ENCODE data around the gene EXOSC7.

EXOSC7 gene

DNA sequence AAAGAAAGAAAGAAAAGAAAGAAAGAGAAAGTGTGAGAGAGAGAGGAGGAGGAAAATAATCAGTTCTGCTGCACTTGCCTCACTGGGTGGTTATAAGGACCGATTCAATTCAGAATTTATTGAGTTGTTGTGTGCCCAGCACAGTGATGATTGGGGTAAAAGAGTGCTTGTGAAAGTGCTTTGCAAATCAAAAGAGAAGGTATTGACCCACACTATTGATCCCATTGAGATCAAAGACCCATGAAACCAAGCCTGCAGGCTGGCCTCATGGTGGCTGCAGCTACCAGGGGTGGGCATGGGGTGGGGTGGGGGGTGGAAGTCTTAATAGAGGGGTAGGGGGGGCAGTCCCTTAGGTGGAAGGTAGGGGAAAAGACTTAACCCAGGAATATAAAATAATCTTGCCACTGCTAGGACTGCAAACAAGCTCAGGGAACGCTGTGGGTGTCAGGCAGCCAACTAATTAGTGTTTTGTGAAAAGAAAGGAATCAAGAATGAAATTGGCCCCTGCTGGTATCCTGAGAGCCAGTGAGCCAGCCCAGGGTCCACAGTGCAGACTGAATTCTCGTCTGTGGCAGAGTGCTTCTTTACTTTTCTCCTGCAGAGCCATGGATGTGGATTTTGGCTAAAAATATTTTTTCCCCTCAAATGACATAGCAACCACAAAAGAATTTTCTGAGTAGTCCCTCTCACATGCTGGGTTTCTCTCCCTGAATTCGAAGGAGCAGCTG lies 84.3 kb downstream of the EXOSC7 start:
- H3K27ac ChIP-seq (ENCODE audit: insufficient read depth, low read depth, low read length, poor library complexity, severe bottlenecking) = no peak overlapping the region
- H3K36me3 ChIP-seq (ENCODE audit: control insufficient read depth, insufficient read depth, low read length) = no peaks in the 10 kb centered on the region
- H3K27me3 ChIP-seq (ENCODE audit: control insufficient read depth, insufficient read depth, low read length, poor library complexity, severe bottlenecking) = peaks cover 3% of the 10 kb centered on the region
- WGBS, 2 experiments = 13% methylated on average over 4 of the region's 4 CpGs
- no peaks in the 10 kb centered on the region for H3K9me3 ChIP-seq (ENCODE audit: control insufficient read depth, low read length)
- no peak overlapping the region for H3K4me3 ChIP-seq (ENCODE audit: insufficient read depth, low read depth, low read length)
- H3K4me1 ChIP-seq (ENCODE audit: control insufficient read depth, insufficient read depth, low read length) = peaks cover 11% of the 10 kb centered on the region

Data from ectodermal cell (in vitro differentiated cells).